Measurements from ENCODE around the gene CENPT. TPM values are rescaled to one million over a fixed set of nuclear protein-coding genes. Genes with fewer than 3 reads are reported as not detected.
A peak's percentile ranks its signal among the peaks of the same experiment; 100 is the strongest.

CENPT gene
- total RNA-seq, 2 donors from 2014 or later = 25.6 to 38.9 TPM

- H3K9ac ChIP-seq (ENCODE audit: low read depth in 2 of 2, low read length in 2 of 2) = no peak overlapping the region
- intact Hi-C loops (cut with DNase I) = no loop called here
- H3K27me3 ChIP-seq = no peaks in the 10 kb centered on the region
- H3K27ac ChIP-seq = no peak overlapping the region
- H3K4me1 ChIP-seq = peaks cover 15% of the 10 kb centered on the region
- no peak for DNase-seq
- no peak for TF ChIP-seq CTCF (IDR thresholded peaks at IDR 0.05)
- no peak overlapping the region for H3K4me3 ChIP-seq
- no peaks in the 10 kb centered on the region for H3K9me3 ChIP-seq
- H3K36me3 ChIP-seq = no peaks in the 10 kb centered on the region
Measured at GRCh38 chr16:67853670-67854069, 6.2 kb upstream of the CENPT start.

- Histone ChIP-seq H3K27ac (peak overlapping the region; percentile 89), H3K9me3 (no peaks in the 10 kb centered on the region), H3K36me3 (no peaks in the 10 kb centered on the region), H3K4me1 (peaks cover 33% of the 10 kb centered on the region), H3K27me3 (no peaks in the 10 kb centered on the region), H3K9ac (ENCODE audit: low read depth in 2 of 2, low read length in 2 of 2) (peak overlapping the region; percentile 20 to 91), H3K4me3 (peak overlapping the region; percentile 76)
- DNase-seq = no peak
- intact Hi-C loops (cut with DNase I) = no loop called here
- TF ChIP-seq CTCF (IDR thresholded peaks at IDR 0.05) = no peak
Measured at GRCh38 chr16:67848118-67848517, 625 bp upstream of the CENPT start.

- Histone ChIP-seq H3K9me3 (no peaks in the 10 kb centered on the region), H3K9ac (ENCODE audit: low read depth in 2 of 2, low read length in 2 of 2) (peak within 1 kb of the TSS; percentile 75 to 97), H3K36me3 (no peaks in the 10 kb centered on the region), H3K27me3 (no peaks in the 10 kb centered on the region), H3K4me3 (peak within 1 kb of the TSS; percentile 76), H3K4me1 (peaks cover 33% of the 10 kb centered on the region), H3K27ac (peak within 1 kb of the TSS; percentile 89)
- no peak for TF ChIP-seq CTCF (IDR thresholded peaks at IDR 0.05)
- intact Hi-C loops (cut with DNase I) = no loop called here
- peak; percentile 96 for DNase-seq
Measured at GRCh38 chr16:67846320-67847063, 1.0 kb downstream of the CENPT start, which contains the start of gene NUTF2. Gene NUTF2 (plus strand): TSS chr16:67846933. CDS start chr16:67865131, 18,198 bp downstream.

- intact Hi-C loops (cut with DNase I) = no loop called here
- Histone ChIP-seq H3K27me3 (no peaks in the 10 kb centered on the region), H3K4me1 (peaks cover 33% of the 10 kb centered on the region), H3K9ac (ENCODE audit: low read depth in 2 of 2, low read length in 2 of 2) (peak overlapping the region; percentile 74 to 97), H3K4me3 (peak overlapping the region; percentile 76), H3K27ac (peak overlapping the region; percentile 89), H3K36me3 (no peaks in the 10 kb centered on the region), H3K9me3 (no peaks in the 10 kb centered on the region)
- no peak for TF ChIP-seq CTCF (IDR thresholded peaks at IDR 0.05)
- DNase-seq = no peak
Measured at GRCh38 chr16:67846063-67846319, 1.5 kb downstream of the CENPT start.

GRCh38 chr16:67845291-67846062 lies 2.0 kb downstream of the CENPT start:
- Histone ChIP-seq H3K36me3 (no peaks in the 10 kb centered on the region), H3K4me3 (peak overlapping the region; percentile 76), H3K9me3 (no peaks in the 10 kb centered on the region), H3K27ac (peak overlapping the region; percentile 89), H3K27me3 (no peaks in the 10 kb centered on the region), H3K9ac (ENCODE audit: low read depth in 2 of 2, low read length in 2 of 2) (peak overlapping the region; percentile 16 to 97), H3K4me1 (peaks cover 33% of the 10 kb centered on the region)
- peak; percentile 24 for DNase-seq
- no peak for TF ChIP-seq CTCF (IDR thresholded peaks at IDR 0.05)
- intact Hi-C loops (cut with DNase I) = no loop called here
